ENCODE data around the gene ZNF227. TPM values are rescaled to one million over a fixed set of nuclear protein-coding genes. Genes with fewer than 3 reads are reported as not detected.

Gene ZNF227
- total RNA-seq: 39.2 TPM

GRCh38 chr19:44212250-44212865 is at the start of gene ZNF227:
Gene ZNF227, plus strand, starts transcription at chr19:44212532. Its CDS starts 5,261 bp downstream, at chr19:44217793.

GRCh38 chr19:44164673-44165512 is 47.4 kb upstream of the ZNF227 start, which contains the start of gene ZNF226:
Gene ZNF226, plus strand, starts transcription at chr19:44165100. Its CDS starts 4,981 bp downstream, at chr19:44170081.

Other genes starting within 250 kb of the ZNF227 start
- gene ZNF155, start 228.3 kb upstream of the ZNF227 start, total RNA-seq: 13.8 TPM
- gene ZNF230, start 209.6 kb upstream of the ZNF227 start, total RNA-seq: 8.1 TPM
- 17.3 TPM for gene ZNF222, start 187.2 kb upstream of the ZNF227 start, total RNA-seq
- gene ZNF223, start 160.5 kb upstream of the ZNF227 start, total RNA-seq: 12.0 TPM
- gene ZNF284, start 140.4 kb upstream of the ZNF227 start, total RNA-seq: 9.9 TPM
- 46.1 TPM for gene ZNF224, start 118.2 kb upstream of the ZNF227 start, total RNA-seq
- 12.5 TPM for gene ZNF225, start 99.1 kb upstream of the ZNF227 start, total RNA-seq
- gene ZNF234, start 71.0 kb upstream of the ZNF227 start, total RNA-seq: 19.6 TPM
- 53.1 TPM for gene ZNF226, start 47.4 kb upstream of the ZNF227 start, total RNA-seq
- gene ZNF233, start 47.4 kb downstream of the ZNF227 start, total RNA-seq: 15.9 TPM
- gene ZNF235, start 92.5 kb downstream of the ZNF227 start, total RNA-seq: 14.3 TPM
- 21.2 TPM for gene ZNF112, start 144.1 kb downstream of the ZNF227 start, total RNA-seq
- 18.9 TPM for gene ZNF285, start 189.1 kb downstream of the ZNF227 start, total RNA-seq
- gene ZNF229, start 235.9 kb downstream of the ZNF227 start, total RNA-seq: 25.8 TPM